HepG2 (cell line): ENCODE measurements around the gene B4GALT3. TPM values are rescaled to one million over a fixed set of nuclear protein-coding genes. Genes with fewer than 3 reads are reported as not detected.

ENCODE experiments used
- DNMT1 ChIP-seq: sonication (generic); formaldehyde crosslinking; IDR thresholded peaks from 2 replicates; pipeline ENCODE4 v1.5.1; 2020; ENCODE audit warnings: mild to moderate bottlenecking, missing genetic modification reagents
- ETV5 ChIP-seq: IDR thresholded peaks from 2 replicates; pipeline ENCODE4 v1.6.1; 2018; ENCODE audit warnings: missing biosample characterization, missing genetic modification reagents, inconsistent platforms, borderline replicate concordance
- HINFP ChIP-seq: sonication (generic); formaldehyde crosslinking; IDR thresholded peaks from 2 replicates; pipeline ENCODE4 v1.4.0; 2020; ENCODE audit warnings: low read depth, mild to moderate bottlenecking, missing genetic modification reagents
- MLX ChIP-seq: IDR thresholded peaks from 2 replicates; pipeline ENCODE4 v1.6.1; 2016
- MTF2 ChIP-seq: sonication (generic); formaldehyde crosslinking; IDR thresholded peaks from 2 replicates; pipeline ENCODE4 v1.5.0; 2020; ENCODE audit warnings: missing genetic modification reagents, borderline replicate concordance
- ONECUT2 ChIP-seq: sonication (generic); formaldehyde crosslinking; IDR thresholded peaks from 2 replicates; pipeline ENCODE4 v1.4.0; 2020; ENCODE audit warnings: missing genetic modification reagents
- SETDB1 ChIP-seq: sonication (generic); formaldehyde crosslinking; IDR thresholded peaks from 2 replicates; pipeline ENCODE4 v1.5.1; 2020; ENCODE audit warnings: missing genetic modification reagents, mild to moderate bottlenecking, borderline replicate concordance
- THRA ChIP-seq: sonication (generic); formaldehyde crosslinking; IDR thresholded peaks from 2 replicates; pipeline ENCODE4 v1.4.0; 2020; ENCODE audit warnings: missing genetic modification reagents, borderline replicate concordance
- ZNF30 ChIP-seq: sonication (generic); formaldehyde crosslinking; IDR thresholded peaks from 2 replicates; pipeline ENCODE4 v1.5.0; 2020; ENCODE audit warnings: mild to moderate bottlenecking, missing genetic modification reagents
- ZNF431 ChIP-seq: sonication (generic); formaldehyde crosslinking; IDR thresholded peaks from 2 replicates; pipeline ENCODE4 v1.9.0; 2022; ENCODE audit warnings: missing genetic modification reagents, low read depth, mild to moderate bottlenecking, borderline replicate concordance
- ZNF572 ChIP-seq: sonication (generic); formaldehyde crosslinking; IDR thresholded peaks from 2 replicates; pipeline ENCODE4 v1.5.1; 2020; ENCODE audit warnings: mild to moderate bottlenecking, missing genetic modification reagents
- ZNF607 ChIP-seq: sonication (generic); formaldehyde crosslinking; IDR thresholded peaks from 2 replicates; pipeline ENCODE4 v1.5.1; 2020; ENCODE audit warnings: missing genetic modification reagents, mild to moderate bottlenecking, borderline replicate concordance
- ZNF720 ChIP-seq: sonication (generic); formaldehyde crosslinking; IDR thresholded peaks from 2 replicates; pipeline ENCODE4 v1.4.0; 2020; ENCODE audit warnings: missing genetic modification reagents
- ZNF761 ChIP-seq: sonication (generic); formaldehyde crosslinking; conservative IDR thresholded peaks from 2 replicates; pipeline ENCODE4 v1.4.0; 2020; ENCODE audit warnings: mild to moderate bottlenecking, missing genetic modification reagents
- ZNF766 ChIP-seq: sonication (generic); formaldehyde crosslinking; IDR thresholded peaks from 2 replicates; pipeline ENCODE4 v1.5.0; 2020; ENCODE audit warnings: missing genetic modification reagents, borderline replicate concordance
- ZNF879 ChIP-seq: sonication (generic); formaldehyde crosslinking; IDR thresholded peaks from 2 replicates; pipeline ENCODE4 v1.8.1; 2023; ENCODE audit warnings: missing genetic modification reagents
- ZSCAN30 ChIP-seq: sonication (generic); formaldehyde crosslinking; IDR thresholded peaks from 2 replicates; pipeline ENCODE4 v1.5.0; 2020; ENCODE audit warnings: mild to moderate bottlenecking, missing genetic modification reagents
- polyA plus RNA-seq, 8 experiments: library from polyadenylated mRNA; depleted of rRNA in 3 of 8; stranded (reverse) in 7 of 8; unstranded in 1 of 8; fragments of >200 nt; fragmentation: Illumina TruSeq in 4 of 8; extraction: Trizol in 4 of 8; gene quantifications; 2 replicates each; pipeline versions ENCODE4 v1.2.1 to v1.2.3, GENCODE V29; 2011 to 2016; ENCODE audit warnings: low read depth in 4 of 8, missing spikeins in 1 of 8, mixed read lengths in 1 of 8; ENCODE audit not compliant: insufficient read depth in 1 of 8
- total RNA-seq, 5 experiments: library from RNA; depleted of rRNA; stranded (reverse); fragments of >200 nt; fragmentation: Illumina TruSeq; extraction: Trizol; gene quantifications; 2 replicates each; pipeline ENCODE4 v1.2.3, GENCODE V29; 2016; ENCODE audit warnings: low read depth in 1 of 5
- TF ChIP-seq, protein P1 (sequence below): sonication (generic); formaldehyde crosslinking; IDR thresholded peaks from 2 replicates; pipeline ENCODE4 v1.4.0; 2020; ENCODE audit warnings: missing genetic modification reagents
- TF ChIP-seq, protein P2 (sequence below): sonication (generic); formaldehyde crosslinking; IDR thresholded peaks from 2 replicates; pipeline ENCODE4 v1.4.0; 2020; ENCODE audit warnings: mild to moderate bottlenecking, missing genetic modification reagents

B4GALT3 gene
- total and polyA plus RNA-seq, 2 of the 13 experiments (the other 11 are each of a cell fraction or from before 2014, with no cell fraction given), result 35.6 to 40.4 TPM

- TF ChIP-seq DNMT1 (no peak), MTF2 (no peak), ZNF879 (peak; percentile 70; the same call in 1 of the 2 replicates), ZSCAN30 (CRISPR knock-in tag) (no peak), THRA (CRISPR knock-in tag) (peak; percentile 23; the same call in 1 of the 2 replicates), ZNF720 (no peak), ZNF766 (0 out of 2 replicates have a peak, but pooled peaks have one; percentile 24), ZNF607 (CRISPR knock-in tag) (peak; percentile 68), SETDB1 (CRISPR knock-in tag) (no peak), ZNF572 (0 out of 2 replicates have a peak, but pooled peaks have one; percentile 33), MLX (CRISPR knock-in tag) (no peak), ZNF761 (CRISPR knock-in tag) (peak; percentile 63; the same call in 1 of the 2 replicates), ZNF30 (CRISPR knock-in tag) (no peak), ETV5 (CRISPR knock-in tag) (peak; percentile 88), HINFP (CRISPR knock-in tag) (peak; percentile 65; the same call in 1 of the 2 replicates), ONECUT2 (CRISPR knock-in tag) (no peak), ZNF431 (CRISPR knock-in tag) (no peak)
- TF ChIP-seq, protein P1, sequence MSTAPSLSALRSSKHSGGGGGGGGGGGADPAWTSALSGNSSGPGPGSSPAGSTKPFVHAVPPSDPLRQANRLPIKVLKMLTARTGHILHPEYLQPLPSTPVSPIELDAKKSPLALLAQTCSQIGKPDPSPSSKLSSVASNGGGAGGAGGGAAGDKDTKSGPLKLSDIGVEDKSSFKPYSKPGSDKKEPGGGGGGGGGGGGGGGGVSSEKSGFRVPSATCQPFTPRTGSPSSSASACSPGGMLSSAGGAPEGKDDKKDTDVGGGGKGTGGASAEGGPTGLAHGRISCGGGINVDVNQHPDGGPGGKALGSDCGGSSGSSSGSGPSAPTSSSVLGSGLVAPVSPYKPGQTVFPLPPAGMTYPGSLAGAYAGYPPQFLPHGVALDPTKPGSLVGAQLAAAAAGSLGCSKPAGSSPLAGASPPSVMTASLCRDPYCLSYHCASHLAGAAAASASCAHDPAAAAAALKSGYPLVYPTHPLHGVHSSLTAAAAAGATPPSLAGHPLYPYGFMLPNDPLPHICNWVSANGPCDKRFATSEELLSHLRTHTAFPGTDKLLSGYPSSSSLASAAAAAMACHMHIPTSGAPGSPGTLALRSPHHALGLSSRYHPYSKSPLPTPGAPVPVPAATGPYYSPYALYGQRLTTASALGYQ (CRISPR knock-in tag), result no peak
- TF ChIP-seq, protein P2, sequence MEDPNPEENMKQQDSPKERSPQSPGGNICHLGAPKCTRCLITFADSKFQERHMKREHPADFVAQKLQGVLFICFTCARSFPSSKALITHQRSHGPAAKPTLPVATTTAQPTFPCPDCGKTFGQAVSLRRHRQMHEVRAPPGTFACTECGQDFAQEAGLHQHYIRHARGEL (CRISPR knock-in tag), result no peak
Observed at GRCh38 chr1:161201836-161202712, 24.8 kb upstream of the B4GALT3 start, which contains the start of gene NDUFS2 (continued).
